NB4 (cell line): Measurements from ENCODE around the gene SP4.

Experiments
- CTCF ChIP-seq: IDR thresholded peaks from one replicate; pipeline ENCODE4 v1.5.1; 2012; ENCODE audit warnings: low read depth, low read length
- MAX ChIP-seq: IDR thresholded peaks from 2 replicates; pipeline ENCODE4 v1.6.1; 2011; ENCODE audit warnings: low read depth, low read length
- MYC ChIP-seq: IDR thresholded peaks from 2 replicates; pipeline ENCODE4 v1.6.1; 2011; ENCODE audit warnings: low read depth, low read length
- POLR2A ChIP-seq: IDR thresholded peaks from 2 replicates; pipeline ENCODE4 v1.6.1; 2011; ENCODE audit warnings: mild to moderate bottlenecking; ENCODE audit not compliant: insufficient read length; ENCODE audit errors: extremely low read depth

- TF ChIP-seq CTCF (no peak), POLR2A (no peak), MAX (no peak), MYC (no peak; the same call in 1 of the 2 replicates)
These were observed 717 bp downstream of the SP4 start for GRCh38 chr7:21428659-21428941.
